ENCODE results near the gene KLF4.

GRCh38 chr9:107465467-107466451, 23.8 kb downstream of the KLF4 start:
- TF ChIP-seq REST (IDR thresholded peaks at IDR 0.05; ENCODE audit: insufficient read depth in 1 of 2, low read depth in 2 of 2, low read length in 2 of 2) (no peak), TAF1 (IDR thresholded peaks at IDR 0.05; ENCODE audit: borderline replicate concordance, insufficient read depth, low read length) (no peak), POLR2AphosphoS5 (IDR thresholded peaks at IDR 0.05; ENCODE audit: low read depth, low read length) (no peak)

Data from PFSK-1 (cell line).